Liver (tissue), 9 donors: ENCODE measurements around the gene LPP. TPM values are rescaled to one million over a fixed set of nuclear protein-coding genes. Genes with fewer than 3 reads are reported as not detected.

Experiments used
- DNase-seq: peaks from one replicate; pipeline ENCODE4 v3.0.0-alpha.2; 2017; ENCODE audit warnings: low spot score
- H3K27ac ChIP-seq, 2 donors: one replicate each; pipeline ENCODE4 v1.7.0; 2013; ENCODE audit warnings: inconsistent platforms in 2 of 2, low read length in 2 of 2, control low read depth in 1 of 2, low read depth in 1 of 2, mild to moderate bottlenecking in 1 of 2
- H3K27me3 ChIP-seq, 4 donors: one replicate each; pipeline versions ENCODE4 v1.6.1 to v1.7.0; 2013; ENCODE audit warnings: low read length in 3 of 4, inconsistent platforms in 1 of 4, mild to moderate bottlenecking in 1 of 4, moderate library complexity in 1 of 4; ENCODE audit not compliant: control insufficient read depth in 4 of 4, insufficient read depth in 4 of 4
- H3K36me3 ChIP-seq, 4 donors: one replicate each; pipeline versions ENCODE4 v1.6.1 to v1.7.0; 2013; ENCODE audit warnings: low read length in 3 of 4, mild to moderate bottlenecking in 3 of 4, low read depth in 1 of 4, moderate library complexity in 1 of 4; ENCODE audit not compliant: control insufficient read depth in 4 of 4, insufficient read depth in 3 of 4
- H3K4me1 ChIP-seq, 4 donors: one replicate each; pipeline versions ENCODE4 v1.6.1 to v1.7.0; 2013; ENCODE audit warnings: low read length in 3 of 4, mild to moderate bottlenecking in 3 of 4, moderate library complexity in 1 of 4; ENCODE audit not compliant: control insufficient read depth in 4 of 4, insufficient read depth in 4 of 4
- H3K4me3 ChIP-seq, 3 donors: one replicate each; pipeline versions ENCODE4 v1.6.1 to v1.7.0; 2013; ENCODE audit warnings: low read length in 3 of 3, control low read depth in 1 of 3, low read depth in 1 of 3, mild to moderate bottlenecking in 1 of 3
- H3K9ac ChIP-seq, 2 donors: one replicate each; pipeline ENCODE4 v1.7.0; 2013; ENCODE audit warnings: low read length in 2 of 2, mild to moderate bottlenecking in 2 of 2, moderate library complexity in 2 of 2, control low read depth in 1 of 2, low read depth in 1 of 2
- H3K9me3 ChIP-seq, 4 donors: one replicate each; pipeline versions ENCODE4 v1.6.1 to v1.7.0; 2013; ENCODE audit warnings: low read length in 3 of 4; ENCODE audit not compliant: control insufficient read depth in 4 of 4
- ATF3 ChIP-seq: IDR thresholded peaks from 2 replicates; pipeline ENCODE4 v1.6.1; 2016; ENCODE audit warnings: antibody characterized with exemption
- CTCF ChIP-seq: fragments of 150-350 bp; IDR thresholded peaks from 2 replicates; pipeline ENCODE4 v1.5.1; 2017; ENCODE audit warnings: improper control_type of control experiment, low read depth, low read length; ENCODE audit not compliant: missing input control
- EGR1 ChIP-seq, 2 donors: IDR thresholded peaks; 2 replicates each; pipeline ENCODE4 v1.6.1; 2016 to 2018; ENCODE audit warnings: antibody characterized with exemption in 2 of 2, low read depth in 2 of 2
- FOXA1 ChIP-seq: IDR thresholded peaks from 2 replicates; pipeline ENCODE4 v1.6.1; 2016; ENCODE audit warnings: antibody characterized with exemption
- FOXA2 ChIP-seq: IDR thresholded peaks from 2 replicates; pipeline ENCODE4 v1.6.1; 2016; ENCODE audit warnings: antibody characterized with exemption
- GABPA ChIP-seq, 2 donors: IDR thresholded peaks in 1 of 2; conservative IDR thresholded peaks in 1 of 2; 2 replicates each; pipeline ENCODE4 v1.6.1; 2016; ENCODE audit warnings: antibody characterized with exemption in 2 of 2, mild to moderate bottlenecking in 1 of 2, moderate library complexity in 1 of 2
- HNF4A ChIP-seq, 2 donors: conservative IDR thresholded peaks; 2 replicates each; pipeline ENCODE4 v1.6.1; 2016; ENCODE audit warnings: antibody characterized with exemption in 2 of 2, mild to moderate bottlenecking in 2 of 2
- HNF4G ChIP-seq: IDR thresholded peaks from 2 replicates; pipeline ENCODE4 v1.6.1; 2016; ENCODE audit warnings: antibody characterized with exemption
- MAX ChIP-seq: IDR thresholded peaks from 2 replicates; pipeline ENCODE4 v1.6.1; 2016; ENCODE audit warnings: antibody characterized with exemption
- NR2F2 ChIP-seq: IDR thresholded peaks from 2 replicates; pipeline ENCODE4 v1.6.1; 2016; ENCODE audit warnings: antibody characterized with exemption
- RAD21 ChIP-seq, 2 donors: IDR thresholded peaks; 2 replicates each; pipeline ENCODE4 v1.6.1; 2016; ENCODE audit warnings: antibody characterized with exemption in 2 of 2, mild to moderate bottlenecking in 2 of 2
- REST ChIP-seq: IDR thresholded peaks from 2 replicates; pipeline ENCODE4 v1.6.1; 2016; ENCODE audit warnings: antibody characterized with exemption, mild to moderate bottlenecking
- RXRA ChIP-seq, 2 donors: IDR thresholded peaks; 2 replicates each; pipeline ENCODE4 v1.6.1; 2017 to 2018; ENCODE audit warnings: antibody characterized with exemption in 2 of 2, mild to moderate bottlenecking in 1 of 2
- SP1 ChIP-seq: IDR thresholded peaks from 2 replicates; pipeline ENCODE4 v1.6.1; 2018; ENCODE audit warnings: antibody characterized with exemption, mild to moderate bottlenecking
- TAF1 ChIP-seq: conservative IDR thresholded peaks from 2 replicates; pipeline ENCODE4 v1.6.1; 2016; ENCODE audit warnings: antibody characterized with exemption, mild to moderate bottlenecking
- YY1 ChIP-seq: IDR thresholded peaks from 2 replicates; pipeline ENCODE4 v1.6.1; 2016; ENCODE audit warnings: antibody characterized with exemption, mild to moderate bottlenecking
- ZBTB33 ChIP-seq: IDR thresholded peaks from 2 replicates; pipeline ENCODE4 v1.6.1; 2016; ENCODE audit warnings: antibody characterized with exemption
- WGBS: extraction: QIAGEN DNeasy Blood & Tissue Kit; methylation state at CpG from one replicate; pipeline ENCODE4 v1.1.7; 2013; 5-methylcytosine and 5-hydroxymethylcytosine counted together
- polyA plus RNA-seq, 2 donors: library from polyadenylated mRNA; stranded (reverse) in 1 of 2; unstranded in 1 of 2; fragments of 200-250 nt in 1 of 2; fragments of >200 nt in 1 of 2; fragmentation: Nextera tagmentation in 1 of 2; extraction: Ambion mirVana in 1 of 2; gene quantifications; one replicate each; pipeline versions ENCODE4 v1.2.1 to v1.2.3, GENCODE V29; 2013 to 2015
- total RNA-seq, 2 donors: library from RNA; depleted of rRNA; stranded (reverse); fragments of >200 nt; gene quantifications; one replicate each; pipeline ENCODE4 v1.2.3, GENCODE V29; 2014
- donor health status: healthy.
- donor health status: healthy.
- donor health status: healthy.
- donor health status: healthy.
- donor health status: healthy.

Gene LPP
- total and polyA plus RNA-seq, 4 donors: 3.3 to 53.7 (median 28.2) TPM

- peaks cover 0 to 4% (median 0%) of the 10 kb centered on the region in 4 donors for H3K36me3 ChIP-seq
- WGBS: 77% methylated on average over 11 of the region's 11 CpGs
- no peak overlapping the region for H3K4me3 ChIP-seq
- no peak for DNase-seq
- no peak overlapping the region for H3K9ac ChIP-seq
- H3K27ac ChIP-seq: no peak overlapping the region
- H3K27me3 ChIP-seq: no peaks in the 10 kb centered on the region
- peaks cover 0 to 11% (median 9%) of the 10 kb centered on the region in 4 donors for H3K4me1 ChIP-seq
- no peaks in the 10 kb centered on the region for H3K9me3 ChIP-seq
- TF ChIP-seq CTCF: no peak
- TF ChIP-seq SP1: peak; percentile 68
- no peak for TF ChIP-seq EGR1 (IDR thresholded peaks at IDR 0.05; ENCODE audit: low read depth in 2 of 2)
- peak in 1 of 2 donors; percentile 36 for TF ChIP-seq RXRA (IDR thresholded peaks at IDR 0.05)
- TF ChIP-seq RAD21 (IDR thresholded peaks at IDR 0.05): peak in 1 of 2 donors; percentile 32
Observed at GRCh38 chr3:188220988-188221818, 67.2 kb downstream of the LPP start.

GRCh38 chr3:188223936-188224335, 70.0 kb downstream of the LPP start:
- TF ChIP-seq CTCF: no peak
- TF ChIP-seq TAF1: no peak
- no peak for TF ChIP-seq ZBTB33
- no peak for TF ChIP-seq REST
- TF ChIP-seq NR2F2: no peak
- TF ChIP-seq ATF3: no peak
- TF ChIP-seq RAD21 (IDR thresholded peaks at IDR 0.05): no peak
- no peak for TF ChIP-seq FOXA1
- no peak for TF ChIP-seq HNF4A (conservative IDR thresholded peaks at IDR 0.05)
- no peak for TF ChIP-seq HNF4G
- TF ChIP-seq GABPA (IDR thresholded peaks at IDR 0.05 in 1 of 2, conservative IDR thresholded peaks at IDR 0.05 in 1 of 2): no peak
- no peak for TF ChIP-seq EGR1 (IDR thresholded peaks at IDR 0.05; ENCODE audit: low read depth in 2 of 2)
- no peak for TF ChIP-seq FOXA2
- TF ChIP-seq YY1: no peak
- no peak for TF ChIP-seq MAX
- TF ChIP-seq SP1: no peak
- Histone ChIP-seq H3K4me3 (no peak overlapping the region), H3K9me3 (no peaks in the 10 kb centered on the region), H3K27me3 (no peaks in the 10 kb centered on the region), H3K27ac (no peak overlapping the region), H3K4me1 (peaks cover 0 to 11% (median 8%) of the 10 kb centered on the region in 4 donors), H3K36me3 (peaks cover 0 to 6% (median 5%) of the 10 kb centered on the region in 4 donors), H3K9ac (no peak overlapping the region)
- 88% methylated on average over 3 of the region's 3 CpGs for WGBS
- DNase-seq: no peak
